Thymus (tissue), 11 donors: ENCODE data around the gene CFL2. TPM values are rescaled to one million over a fixed set of nuclear protein-coding genes. Genes with fewer than 3 reads are reported as not detected.

ENCODE experiments used
- DNase-seq, 9 donors: peaks; one replicate each; pipeline ENCODE4 v3.0.0-alpha.2; 2013; ENCODE audit warnings: low spot score in 9 of 9, low read depth in 6 of 9, missing footprints in 1 of 9
- H3K27ac ChIP-seq, 2 donors: one replicate each; pipeline ENCODE4 v1.5.1; 2013; ENCODE audit warnings: control low read depth in 1 of 2, low read depth in 1 of 2, low read length in 1 of 2, mild to moderate bottlenecking in 1 of 2, moderate library complexity in 1 of 2
- H3K27me3 ChIP-seq, 2 donors: one replicate each; pipeline ENCODE4 v1.5.1; 2013; ENCODE audit warnings: low read length in 1 of 2; ENCODE audit not compliant: control insufficient read depth in 2 of 2, insufficient read depth in 1 of 2
- H3K36me3 ChIP-seq, 2 donors: one replicate each; pipeline ENCODE4 v1.5.1; 2013; ENCODE audit warnings: low read length in 1 of 2, mild to moderate bottlenecking in 1 of 2, moderate library complexity in 1 of 2; ENCODE audit not compliant: control insufficient read depth in 2 of 2, insufficient read depth in 2 of 2
- H3K4me1 ChIP-seq, 2 donors: one replicate each; pipeline ENCODE4 v1.5.1; 2013; ENCODE audit warnings: low read length in 2 of 2; ENCODE audit not compliant: control insufficient read depth in 2 of 2, insufficient read depth in 2 of 2
- H3K4me3 ChIP-seq, 2 donors: one replicate each; pipeline ENCODE4 v1.5.1; 2013; ENCODE audit warnings: low read length in 2 of 2, control low read depth in 1 of 2, mild to moderate bottlenecking in 1 of 2
- H3K9me3 ChIP-seq, 2 donors: one replicate each; pipeline ENCODE4 v1.5.1; 2013; ENCODE audit warnings: low read length in 1 of 2, mild to moderate bottlenecking in 1 of 2; ENCODE audit not compliant: control insufficient read depth in 2 of 2, insufficient read depth in 1 of 2
- WGBS: extraction: QIAGEN DNeasy Blood & Tissue Kit; methylation state at CpG from one replicate; pipeline ENCODE4 v1.1.7; 2013; 5-methylcytosine and 5-hydroxymethylcytosine counted together
- polyA plus RNA-seq: library from polyadenylated mRNA; stranded (reverse); fragments of 200-250 nt; gene quantifications from one replicate; pipeline ENCODE4 v1.2.3, GENCODE V29; 2013
- total RNA-seq: library from RNA; stranded (reverse); fragments of 120-200 nt; gene quantifications from one replicate; pipeline ENCODE4 v1.2.4, GENCODE V29; 2013
- donor health status: healthy.

CFL2 gene
- total and polyA plus RNA-seq, 2 donors, result 7.9 to 32.6 TPM

GRCh38 chr14:34684578-34684977 lies 29.8 kb downstream of the CFL2 start:
- Histone ChIP-seq H3K36me3 (no peaks in the 10 kb centered on the region), H3K4me3 (no peak overlapping the region), H3K4me1 (no peaks in the 10 kb centered on the region), H3K27ac (no peak overlapping the region), H3K9me3 (no peaks in the 10 kb centered on the region), H3K27me3 (no peaks in the 10 kb centered on the region)
- no peak for DNase-seq

GRCh38 chr14:34682787-34683321 lies 31.5 kb downstream of the CFL2 start:
- no peak overlapping the region for H3K4me3 ChIP-seq
- H3K27ac ChIP-seq, result no peak overlapping the region
- no peaks in the 10 kb centered on the region for H3K36me3 ChIP-seq
- 26% methylated on average over 2 of the region's 2 CpGs for WGBS
- no peaks in the 10 kb centered on the region for H3K9me3 ChIP-seq
- peak in 3 of 9 donors; percentile 9 to 29 (median 10) for DNase-seq
- no peaks in the 10 kb centered on the region for H3K4me1 ChIP-seq
- no peaks in the 10 kb centered on the region for H3K27me3 ChIP-seq

GRCh38 chr14:34680806-34681479 lies 33.5 kb downstream of the CFL2 start:
- H3K4me3 ChIP-seq, result no peak overlapping the region
- no peaks in the 10 kb centered on the region for H3K4me1 ChIP-seq
- H3K36me3 ChIP-seq, result no peaks in the 10 kb centered on the region
- WGBS, result 98% methylated on average over 8 of the region's 8 CpGs
- no peak overlapping the region for H3K27ac ChIP-seq
- H3K9me3 ChIP-seq, result no peaks in the 10 kb centered on the region
- no peaks in the 10 kb centered on the region for H3K27me3 ChIP-seq
- DNase-seq, result no peak

GRCh38 chr14:34678735-34679134 lies 35.7 kb downstream of the CFL2 start:
- no peaks in the 10 kb centered on the region for H3K27me3 ChIP-seq
- no peak overlapping the region for H3K27ac ChIP-seq
- 98% methylated on average over 8 of the region's 8 CpGs for WGBS
- no peak for DNase-seq
- H3K4me3 ChIP-seq, result no peak overlapping the region
- no peaks in the 10 kb centered on the region for H3K9me3 ChIP-seq
- H3K36me3 ChIP-seq, result no peaks in the 10 kb centered on the region
- H3K4me1 ChIP-seq, result no peaks in the 10 kb centered on the region

GRCh38 chr14:34678306-34678705 lies 36.1 kb downstream of the CFL2 start:
- H3K4me3 ChIP-seq, result no peak overlapping the region
- no peaks in the 10 kb centered on the region for H3K9me3 ChIP-seq
- H3K36me3 ChIP-seq, result no peaks in the 10 kb centered on the region
- 97% methylated on average over 7 of the region's 7 CpGs for WGBS
- no peak for DNase-seq
- no peaks in the 10 kb centered on the region for H3K27me3 ChIP-seq
- H3K27ac ChIP-seq, result no peak overlapping the region
- H3K4me1 ChIP-seq, result no peaks in the 10 kb centered on the region

GRCh38 chr14:34676516-34677211 lies 37.7 kb downstream of the CFL2 start:
- DNase-seq, result no peak
- Histone ChIP-seq H3K27ac (no peak overlapping the region), H3K4me3 (no peak overlapping the region), H3K27me3 (no peaks in the 10 kb centered on the region), H3K9me3 (no peaks in the 10 kb centered on the region), H3K36me3 (no peaks in the 10 kb centered on the region), H3K4me1 (no peaks in the 10 kb centered on the region)
- 93% methylated on average over 7 of the region's 7 CpGs for WGBS

- Histone ChIP-seq H3K27me3 (no peaks in the 10 kb centered on the region), H3K36me3 (no peaks in the 10 kb centered on the region), H3K4me3 (no peak overlapping the region), H3K4me1 (no peaks in the 10 kb centered on the region), H3K9me3 (no peaks in the 10 kb centered on the region), H3K27ac (no peak overlapping the region)
- DNase-seq, result no peak
- WGBS, result 97% methylated on average over 1 of the region's 1 CpG
These were observed 40.7 kb downstream of the CFL2 start for GRCh38 chr14:34673702-34674101.

- no peaks in the 10 kb centered on the region for H3K9me3 ChIP-seq
- no peak overlapping the region for H3K27ac ChIP-seq
- no peak for DNase-seq
- no peaks in the 10 kb centered on the region for H3K4me1 ChIP-seq
- no peaks in the 10 kb centered on the region for H3K27me3 ChIP-seq
- H3K4me3 ChIP-seq, result no peak overlapping the region
- H3K36me3 ChIP-seq, result no peaks in the 10 kb centered on the region
- 81% methylated on average over 6 of the region's 6 CpGs for WGBS
These were observed 42.7 kb downstream of the CFL2 start for GRCh38 chr14:34671716-34672115.

GRCh38 chr14:34668111-34668510 lies 46.3 kb downstream of the CFL2 start:
- Histone ChIP-seq H3K9me3 (no peaks in the 10 kb centered on the region), H3K27ac (no peak overlapping the region), H3K4me3 (no peak overlapping the region), H3K4me1 (no peaks in the 10 kb centered on the region), H3K36me3 (no peaks in the 10 kb centered on the region), H3K27me3 (no peaks in the 10 kb centered on the region)
- WGBS, result 94% methylated on average over 2 of the region's 2 CpGs
- no peak for DNase-seq
